Measurements from ENCODE around the gene RAB7B. TPM values are rescaled to one million over a fixed set of nuclear protein-coding genes. Genes with fewer than 3 reads are reported as not detected.

Gene RAB7B
- total and polyA plus RNA-seq, 9 of the 15 experiments (the other 6 are each of a cell fraction or from before 2014, with no cell fraction given), result 0.03 to 0.29 (median 0.07) TPM; not detected in 4

DNA sequence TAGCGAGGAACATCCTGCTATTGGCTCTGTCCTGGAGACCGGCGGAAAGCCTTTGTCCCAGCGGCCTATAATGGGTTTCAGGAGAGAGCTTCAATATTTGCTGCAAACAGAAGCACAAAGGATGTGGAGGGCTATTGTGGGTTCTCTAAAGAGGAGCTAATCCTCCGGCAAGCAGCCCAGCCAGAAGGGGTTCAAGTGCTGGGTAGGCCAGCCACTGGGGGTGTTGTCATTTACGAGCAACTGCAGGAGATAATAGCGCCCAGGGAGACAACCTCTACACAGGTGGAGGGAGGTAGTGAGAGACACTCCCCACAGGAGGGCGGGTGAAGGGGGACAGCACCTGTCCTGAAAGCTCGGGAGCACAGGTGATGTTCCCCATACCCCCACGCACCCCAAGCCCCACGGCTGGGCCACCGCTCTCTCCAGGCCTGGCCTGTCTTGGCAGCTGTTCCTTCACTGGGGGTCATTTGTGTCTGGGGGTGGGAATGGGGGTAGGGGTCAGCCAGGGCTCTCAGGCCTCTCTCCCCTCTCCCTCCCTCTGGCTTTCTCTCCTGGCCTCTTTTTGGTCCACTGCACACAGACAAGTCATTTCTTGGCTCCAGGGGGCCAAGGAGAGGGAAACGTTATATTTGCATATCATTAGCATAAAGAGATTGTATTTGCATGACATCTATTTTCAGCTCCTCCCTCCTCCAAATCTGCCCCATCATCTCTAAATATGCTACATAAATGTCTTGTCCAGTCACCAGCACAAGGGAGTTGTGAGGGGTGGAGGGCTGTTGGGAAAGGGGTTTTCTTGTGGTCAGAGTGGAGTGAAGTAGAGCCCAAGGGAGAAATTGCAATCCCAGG, 37.9 kb downstream of the RAB7B start:
- no peaks in the 10 kb centered on the region for H3K9me3 ChIP-seq (replicated peaks; ENCODE audit: control insufficient read depth, insufficient read depth, low read depth, low read length)
- H3K9ac ChIP-seq (ENCODE audit: insufficient read depth in 1 of 2, low read depth in 2 of 2, low read length in 2 of 2), result no peak overlapping the region
- DNase-seq (ENCODE audit: extremely low read depth in 1 of 4, low spot score in 3 of 4) (no peak), ATAC-seq (peak; percentile 24), FAIRE-seq (no peak)
- peaks cover 20 to 74% of the 10 kb centered on the region in 2 experiments for H3K27me3 ChIP-seq (ENCODE audit: control insufficient read depth in 2 of 2, insufficient read depth in 2 of 2, low read length in 2 of 2)
- TSS peak; percentile 83 for BruUV-seq (replicated peaks)
- no peak overlapping the region for H3K27ac ChIP-seq (ENCODE audit: extremely low read depth, low read depth, low read length)
- TF ChIP-seq RAD21 (CRISPR knock-in tag; conservative IDR thresholded peaks at IDR 0.05 in 1 of 2, IDR thresholded peaks at IDR 0.05 in 1 of 2) (no peak), NR4A1 (CRISPR knock-in tag; IDR thresholded peaks at IDR 0.05) (no peak), NR4A1 (tag; IDR thresholded peaks at IDR 0.05) (no peak), PHF8 (IDR thresholded peaks at IDR 0.05; ENCODE audit: borderline replicate concordance, low read length) (0 out of 2 replicates have a peak, but pooled peaks have one; percentile 5), SMARCE1 (IDR thresholded peaks at IDR 0.05) (no peak), TBP (optimal IDR thresholded peaks at IDR 0.05; ENCODE audit: low read depth, low read length) (peak; percentile 19), TGIF2 (CRISPR knock-in tag; IDR thresholded peaks at IDR 0.05) (no peak), MAFG (tag; conservative IDR thresholded peaks at IDR 0.05) (peak; percentile 36; the same call in 1 of the 2 replicates), POLR2AphosphoS5 (IDR thresholded peaks at IDR 0.05; ENCODE audit: control insufficient read depth, insufficient read depth, low read depth, low read length) (peak; percentile 68; the same call in 1 of the 2 replicates), NCOR1 (IDR thresholded peaks at IDR 0.05) (no peak), ZNF316 (IDR thresholded peaks at IDR 0.05) (peak; percentile 35; the same call in 1 of the 2 replicates), PML (IDR thresholded peaks at IDR 0.05; ENCODE audit: low read length) (0 out of 2 replicates have a peak, but pooled peaks have one; percentile 29), PYGO2 (tag; IDR thresholded peaks at IDR 0.05) (no peak)
- no peaks in the 10 kb centered on the region for H3K36me3 ChIP-seq (ENCODE audit: control insufficient read depth, insufficient read depth, low read length)
- H3K79me2 ChIP-seq (ENCODE audit: control insufficient read depth, insufficient read depth, low read length), result no peaks in the 10 kb centered on the region
- ChIA-PET POLR2A (interaction anchor here (0.6 kb wide), 1 partner anchor 83 kb away, joined by 3 read pairs; no protein-coding TSS in a partner anchor), CTCF (ENCODE audit: low intra/inter-chr PET ratio) (no interaction called here)
- peaks cover 9% of the 10 kb centered on the region for H4K20me1 ChIP-seq (replicated peaks; ENCODE audit: control insufficient read depth, insufficient read depth, low read length)
- no peaks in the 10 kb centered on the region for H3K4me1 ChIP-seq (replicated peaks in 1 of 2; ENCODE audit: control insufficient read depth in 2 of 2, insufficient read depth in 2 of 2, low read length in 2 of 2)
- no peak overlapping the region for H3K4me2 ChIP-seq (ENCODE audit: insufficient read depth, low read length)
- WGBS (ENCODE audit: insufficient coverage, low coverage, missing lambda C conversion rate), result 7% methylated on average over 11 of the region's 13 CpGs
- H3K9me1 ChIP-seq (ENCODE audit: control insufficient read depth, insufficient read depth, low read length), result no peaks in the 10 kb centered on the region
- no peak overlapping the region for H3K4me3 ChIP-seq
- H2AFZ ChIP-seq (ENCODE audit: low read depth, low read length), result no peak overlapping the region
- in situ Hi-C loops (cut with MboI), result no loop called here
- intact Hi-C loops (cut with micrococcal nuclease), result no loop called here
